HEK293 (cell line): ENCODE data around the gene STK11.
A peak's percentile ranks its signal among the peaks of the same experiment; 100 is the strongest.

Experiments
- CTCF ChIA-PET: fragments of 350-600 bp; formaldehyde crosslinking; extraction: SDS; loops from one replicate; lab custom pipeline; 2021; ENCODE audit warnings: antibody characterized with exemption; lab: Yijun Ruan, JAX
- POLR2A ChIA-PET: fragments of 300-600 bp; formaldehyde crosslinking; extraction: SDS; loops from one replicate; lab custom pipeline; 2020; ENCODE audit warnings: antibody characterized with exemption, inconsistent platforms; lab: Yijun Ruan, JAX
- H3K27ac ChIP-seq: fragments of 200-500 bp; sonication (Bioruptor generic); 2 replicates; pipeline ENCODE4 v1.5.1; 2014; ENCODE audit warnings: low read depth, low read length, control low read depth, inconsistent platforms; ENCODE audit errors: extremely low read depth
- H3K36me3 ChIP-seq, 2 experiments: fragments of 200-500 bp in 1 of 2; sonication (Bioruptor generic) in 1 of 2; 1 replicate in 1 of 2; 2 replicates in 1 of 2; pipeline ENCODE4 v1.5.1; 2014 to 2017; ENCODE audit warnings: inconsistent platforms in 2 of 2, low read length in 2 of 2; ENCODE audit not compliant: control insufficient read depth in 2 of 2, insufficient read depth in 1 of 2
- H3K4me1 ChIP-seq: fragments of 200-500 bp; sonication (Bioruptor generic); 2 replicates; pipeline ENCODE4 v1.5.1; 2014; ENCODE audit warnings: mild to moderate bottlenecking, low read length, inconsistent platforms; ENCODE audit not compliant: control insufficient read depth, insufficient read depth
- H3K4me3 ChIP-seq: 2 replicates; pipeline ENCODE4 v1.5.1; 2011; ENCODE audit warnings: low read depth, mild to moderate bottlenecking, control low read depth, low read length, moderate library complexity
- H3K9me3 ChIP-seq: fragments of 200-500 bp; sonication (Bioruptor generic); 2 replicates; pipeline ENCODE4 v1.5.1; 2014; ENCODE audit warnings: low read depth, low read length, inconsistent platforms; ENCODE audit not compliant: control insufficient read depth, insufficient read depth
- GLIS1 ChIP-seq: fragments of 450-650 bp; formaldehyde crosslinking; IDR thresholded peaks from 2 replicates; pipeline ENCODE4 v1.5.1; 2016; ENCODE audit warnings: missing biosample characterization, missing genetic modification characterization
- HOXC10 ChIP-seq: sonication (generic); formaldehyde crosslinking; IDR thresholded peaks from 2 replicates; pipeline ENCODE4 v1.8.1; 2023; ENCODE audit warnings: mild to moderate bottlenecking, missing genetic modification reagents
- KLF1 ChIP-seq: fragments of 450-650 bp; formaldehyde crosslinking; IDR thresholded peaks from 2 replicates; pipeline ENCODE4 v1.5.1; 2016; ENCODE audit warnings: missing biosample characterization, missing genetic modification characterization
- OSR2 ChIP-seq: fragments of 450-650 bp; formaldehyde crosslinking; IDR thresholded peaks from 2 replicates; pipeline ENCODE4 v1.5.1; 2016; ENCODE audit warnings: missing biosample characterization, missing genetic modification characterization
- SALL2 ChIP-seq: fragments of 450-650 bp; formaldehyde crosslinking; IDR thresholded peaks from 2 replicates; pipeline ENCODE4 v1.5.0; 2017; ENCODE audit warnings: missing biosample characterization, mild to moderate bottlenecking, missing genetic modification characterization, borderline replicate concordance
- SCRT1 ChIP-seq: fragments of 450-650 bp; formaldehyde crosslinking; IDR thresholded peaks from 2 replicates; pipeline ENCODE4 v1.5.1; 2016; ENCODE audit warnings: missing biosample characterization, missing genetic modification characterization, borderline replicate concordance
- SCRT2 ChIP-seq: fragments of 450-650 bp; formaldehyde crosslinking; IDR thresholded peaks from 2 replicates; pipeline ENCODE4 v1.5.1; 2016; ENCODE audit warnings: missing biosample characterization, missing genetic modification characterization
- SETDB1 ChIP-seq: IDR thresholded peaks from one replicate; pipeline ENCODE4 v1.6.1; 2017; ENCODE audit warnings: mild to moderate bottlenecking, low read length, moderate library complexity, mixed read lengths; ENCODE audit not compliant: insufficient read length
- ZBTB10 ChIP-seq: fragments of 450-650 bp; formaldehyde crosslinking; IDR thresholded peaks from 2 replicates; pipeline ENCODE4 v1.5.1; 2016; ENCODE audit warnings: missing biosample characterization, missing genetic modification characterization
- ZBTB6 ChIP-seq: fragments of 450-650 bp; formaldehyde crosslinking; IDR thresholded peaks from 2 replicates; pipeline ENCODE4 v1.5.1; 2017; ENCODE audit warnings: missing biosample characterization, missing genetic modification characterization
- ZIC2 ChIP-seq: fragments of 450-650 bp; formaldehyde crosslinking; IDR thresholded peaks from 2 replicates; pipeline ENCODE4 v1.5.1; 2016; ENCODE audit warnings: missing biosample characterization, missing genetic modification characterization
- ZNF121 ChIP-seq: fragments of 450-650 bp; formaldehyde crosslinking; IDR thresholded peaks from 2 replicates; pipeline ENCODE4 v1.5.1; 2016; ENCODE audit warnings: missing biosample characterization, missing genetic modification characterization
- ZNF184 ChIP-seq: fragments of 450-650 bp; IDR thresholded peaks from 2 replicates; pipeline ENCODE4 v1.5.1; 2018; ENCODE audit warnings: missing biosample characterization, mild to moderate bottlenecking, missing genetic modification characterization
- ZNF19 ChIP-seq: fragments of 450-650 bp; formaldehyde crosslinking; IDR thresholded peaks from 2 replicates; pipeline ENCODE4; 2016; ENCODE audit warnings: missing biosample characterization, missing genetic modification characterization, low read depth
- ZNF202 ChIP-seq: fragments of 450-650 bp; formaldehyde crosslinking; IDR thresholded peaks from 2 replicates; pipeline ENCODE4 v1.5.1; 2016; ENCODE audit warnings: missing biosample characterization, missing genetic modification characterization, borderline replicate concordance
- ZNF223 ChIP-seq: fragments of 450-650 bp; formaldehyde crosslinking; IDR thresholded peaks from 2 replicates; pipeline ENCODE4 v1.5.1; 2016; ENCODE audit warnings: missing biosample characterization, missing genetic modification characterization
- ZNF239 ChIP-seq: fragments of 450-650 bp; formaldehyde crosslinking; IDR thresholded peaks from 2 replicates; pipeline ENCODE4 v1.5.1; 2016; ENCODE audit warnings: missing biosample characterization, missing genetic modification characterization
- ZNF394 ChIP-seq: fragments of 450-650 bp; formaldehyde crosslinking; IDR thresholded peaks from 2 replicates; pipeline ENCODE4 v1.5.1; 2016; ENCODE audit warnings: missing biosample characterization, missing genetic modification characterization, mild to moderate bottlenecking, moderate library complexity, borderline replicate concordance
- ZNF596 ChIP-seq: fragments of 450-650 bp; IDR thresholded peaks from 2 replicates; pipeline ENCODE4 v1.5.0; 2018; ENCODE audit warnings: missing biosample characterization, mild to moderate bottlenecking, missing genetic modification characterization, moderate library complexity
- ZNF600 ChIP-seq: fragments of 450-650 bp; formaldehyde crosslinking; IDR thresholded peaks from 2 replicates; pipeline ENCODE4 v1.5.1; 2016; ENCODE audit warnings: missing biosample characterization, missing genetic modification characterization
- ZXDB ChIP-seq: fragments of 450-650 bp; formaldehyde crosslinking; IDR thresholded peaks from 2 replicates; pipeline ENCODE4 v1.5.1; 2016; ENCODE audit warnings: missing biosample characterization, missing genetic modification characterization
- TF ChIP-seq, protein P1 (sequence below): fragments of 450-650 bp; formaldehyde crosslinking; IDR thresholded peaks from 2 replicates; pipeline ENCODE4 v1.5.1; 2016; ENCODE audit warnings: missing biosample characterization, missing genetic modification characterization
- TF ChIP-seq, protein P2 (sequence below): IDR thresholded peaks from 2 replicates; pipeline ENCODE4 v1.6.1; 2011; ENCODE audit warnings: mild to moderate bottlenecking, low read depth, low read length, borderline replicate concordance
- TF ChIP-seq, protein P3 (sequence below): fragments of 450-650 bp; formaldehyde crosslinking; IDR thresholded peaks from 2 replicates; pipeline ENCODE4 v1.5.1; 2016; ENCODE audit warnings: missing biosample characterization, missing genetic modification characterization

The STK11 gene

GRCh38 chr19:1235625-1236538 lies 30.3 kb downstream of the STK11 start (continued):
- TF ChIP-seq ZNF600 (tag by site-specific recombination), result peak; percentile 58
- TF ChIP-seq KLF1 (tag by site-specific recombination), result peak; percentile 28; the same call in 1 of the 2 replicates
- TF ChIP-seq ZBTB6, result peak; percentile 53; the same call in 1 of the 2 replicates
- TF ChIP-seq, protein P1, sequence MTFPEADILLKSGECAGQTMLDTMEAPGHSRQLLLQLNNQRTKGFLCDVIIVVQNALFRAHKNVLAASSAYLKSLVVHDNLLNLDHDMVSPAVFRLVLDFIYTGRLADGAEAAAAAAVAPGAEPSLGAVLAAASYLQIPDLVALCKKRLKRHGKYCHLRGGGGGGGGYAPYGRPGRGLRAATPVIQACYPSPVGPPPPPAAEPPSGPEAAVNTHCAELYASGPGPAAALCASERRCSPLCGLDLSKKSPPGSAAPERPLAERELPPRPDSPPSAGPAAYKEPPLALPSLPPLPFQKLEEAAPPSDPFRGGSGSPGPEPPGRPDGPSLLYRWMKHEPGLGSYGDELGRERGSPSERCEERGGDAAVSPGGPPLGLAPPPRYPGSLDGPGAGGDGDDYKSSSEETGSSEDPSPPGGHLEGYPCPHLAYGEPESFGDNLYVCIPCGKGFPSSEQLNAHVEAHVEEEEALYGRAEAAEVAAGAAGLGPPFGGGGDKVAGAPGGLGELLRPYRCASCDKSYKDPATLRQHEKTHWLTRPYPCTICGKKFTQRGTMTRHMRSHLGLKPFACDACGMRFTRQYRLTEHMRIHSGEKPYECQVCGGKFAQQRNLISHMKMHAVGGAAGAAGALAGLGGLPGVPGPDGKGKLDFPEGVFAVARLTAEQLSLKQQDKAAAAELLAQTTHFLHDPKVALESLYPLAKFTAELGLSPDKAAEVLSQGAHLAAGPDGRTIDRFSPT, result peak; percentile 28; the same call in 1 of the 2 replicates
- TF ChIP-seq ZIC2 (tag by site-specific recombination), result peak; percentile 84
- TF ChIP-seq SCRT1, result peak; percentile 62; the same call in 1 of the 2 replicates
- peak; percentile 75 for TF ChIP-seq OSR2 (tag by site-specific recombination)
- TF ChIP-seq, all 188 proteins: peak for 11

DNA sequence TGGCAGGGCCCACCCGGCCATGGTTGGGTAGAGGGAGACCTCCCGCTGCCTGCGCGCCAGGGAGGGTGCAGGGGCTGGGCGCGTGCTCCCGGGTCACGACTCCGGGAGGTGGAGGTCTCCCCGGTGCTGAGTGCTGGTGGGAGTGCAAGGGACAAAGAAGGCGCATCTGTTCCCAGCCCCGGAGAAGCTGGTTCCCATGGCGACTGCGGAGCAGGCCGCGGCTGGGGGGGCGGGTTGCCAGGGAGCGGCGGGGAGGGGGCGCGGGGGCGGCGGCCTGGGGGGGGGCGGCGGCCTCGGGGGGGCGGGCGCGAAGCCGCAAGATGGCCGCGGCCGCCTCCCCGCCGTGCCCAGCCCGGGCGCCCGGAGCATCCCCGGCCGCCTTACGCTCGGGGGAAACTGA lies 31.0 kb downstream of the STK11 start:
- ChIA-PET POLR2A (interaction anchor here (0.8 to 1.5 kb wide), 2 partner anchors 17 to 33 kb away, joined by 4 read pairs; partner anchors contain the start of gene CIRBP), CTCF (no interaction called here)
- peak overlapping the region; percentile 56 for H3K4me3 ChIP-seq
- H3K36me3 ChIP-seq, result peaks cover 0 to 36% of the 10 kb centered on the region in 2 experiments; a peak in 1 of 3 replicates
- peak overlapping the region; percentile 60; the same call in 1 of the 2 replicates for H3K27ac ChIP-seq
- peaks cover 3% of the 10 kb centered on the region for H3K4me1 ChIP-seq
- no peaks in the 10 kb centered on the region for H3K9me3 ChIP-seq
- TF ChIP-seq, protein P2, sequence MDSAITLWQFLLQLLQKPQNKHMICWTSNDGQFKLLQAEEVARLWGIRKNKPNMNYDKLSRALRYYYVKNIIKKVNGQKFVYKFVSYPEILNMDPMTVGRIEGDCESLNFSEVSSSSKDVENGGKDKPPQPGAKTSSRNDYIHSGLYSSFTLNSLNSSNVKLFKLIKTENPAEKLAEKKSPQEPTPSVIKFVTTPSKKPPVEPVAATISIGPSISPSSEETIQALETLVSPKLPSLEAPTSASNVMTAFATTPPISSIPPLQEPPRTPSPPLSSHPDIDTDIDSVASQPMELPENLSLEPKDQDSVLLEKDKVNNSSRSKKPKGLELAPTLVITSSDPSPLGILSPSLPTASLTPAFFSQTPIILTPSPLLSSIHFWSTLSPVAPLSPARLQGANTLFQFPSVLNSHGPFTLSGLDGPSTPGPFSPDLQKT, result no peak
- TF ChIP-seq SETDB1, result no peak
- 0 out of 2 replicates have a peak, but pooled peaks have one; percentile 37 for TF ChIP-seq ZBTB10 (tag by site-specific recombination)
- no peak for TF ChIP-seq ZNF121 (tag by site-specific recombination)
- no peak for TF ChIP-seq HOXC10
- TF ChIP-seq ZNF184 (tag by site-specific recombination), result no peak
- no peak for TF ChIP-seq ZXDB (tag by site-specific recombination)
- no peak for TF ChIP-seq GLIS1 (tag by site-specific recombination)
- TF ChIP-seq ZNF223 (tag by site-specific recombination), result peak; percentile 4; the same call in 1 of the 2 replicates
- TF ChIP-seq ZNF202 (tag by site-specific recombination), result no peak
- TF ChIP-seq ZNF394 (tag by site-specific recombination), result peak; percentile 34; the same call in 1 of the 2 replicates
- no peak for TF ChIP-seq ZNF596 (tag by site-specific recombination)
- TF ChIP-seq SALL2, result no peak
- TF ChIP-seq, protein P1, result 0 out of 2 replicates have a peak, but pooled peaks have one; percentile 9
- no peak for TF ChIP-seq ZNF239 (tag by site-specific recombination)
- no peak for TF ChIP-seq ZNF19 (tag by site-specific recombination)
- TF ChIP-seq, protein P3, sequence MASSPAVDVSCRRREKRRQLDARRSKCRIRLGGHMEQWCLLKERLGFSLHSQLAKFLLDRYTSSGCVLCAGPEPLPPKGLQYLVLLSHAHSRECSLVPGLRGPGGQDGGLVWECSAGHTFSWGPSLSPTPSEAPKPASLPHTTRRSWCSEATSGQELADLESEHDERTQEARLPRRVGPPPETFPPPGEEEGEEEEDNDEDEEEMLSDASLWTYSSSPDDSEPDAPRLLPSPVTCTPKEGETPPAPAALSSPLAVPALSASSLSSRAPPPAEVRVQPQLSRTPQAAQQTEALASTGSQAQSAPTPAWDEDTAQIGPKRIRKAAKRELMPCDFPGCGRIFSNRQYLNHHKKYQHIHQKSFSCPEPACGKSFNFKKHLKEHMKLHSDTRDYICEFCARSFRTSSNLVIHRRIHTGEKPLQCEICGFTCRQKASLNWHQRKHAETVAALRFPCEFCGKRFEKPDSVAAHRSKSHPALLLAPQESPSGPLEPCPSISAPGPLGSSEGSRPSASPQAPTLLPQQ, result no peak
- TF ChIP-seq SCRT2 (tag by site-specific recombination), result no peak
